NOMO-1 (cell line): Measurements from ENCODE around the gene CALD1.

ENCODE experiments used
- DNase-seq, 2 experiments: peaks; one replicate each; lab custom pipeline; 2025; ENCODE audit not compliant: unreplicated experiment in 2 of 2; lab: John Stamatoyannopoulos, UW

Gene CALD1

DNA sequence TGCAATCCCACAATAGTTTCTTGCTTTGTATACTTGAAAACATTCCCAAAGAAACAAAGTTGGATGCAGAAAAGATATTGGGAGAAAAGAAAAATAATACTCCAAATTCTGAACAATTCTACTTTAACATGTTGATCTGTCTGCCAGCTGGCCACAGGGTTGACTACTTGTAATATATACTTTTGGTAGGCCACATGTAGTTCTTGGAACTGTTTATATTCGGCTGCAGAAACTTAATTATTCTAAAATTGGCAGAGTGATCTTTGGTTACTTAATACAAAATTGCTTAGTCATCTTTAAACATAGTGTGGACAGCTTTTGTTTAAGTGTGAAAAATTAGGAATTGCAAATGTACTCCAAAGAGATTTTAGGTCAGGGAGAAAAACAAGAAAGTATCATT lies 76.0 kb downstream of the CALD1 start:
- no peak for DNase-seq

DNA sequence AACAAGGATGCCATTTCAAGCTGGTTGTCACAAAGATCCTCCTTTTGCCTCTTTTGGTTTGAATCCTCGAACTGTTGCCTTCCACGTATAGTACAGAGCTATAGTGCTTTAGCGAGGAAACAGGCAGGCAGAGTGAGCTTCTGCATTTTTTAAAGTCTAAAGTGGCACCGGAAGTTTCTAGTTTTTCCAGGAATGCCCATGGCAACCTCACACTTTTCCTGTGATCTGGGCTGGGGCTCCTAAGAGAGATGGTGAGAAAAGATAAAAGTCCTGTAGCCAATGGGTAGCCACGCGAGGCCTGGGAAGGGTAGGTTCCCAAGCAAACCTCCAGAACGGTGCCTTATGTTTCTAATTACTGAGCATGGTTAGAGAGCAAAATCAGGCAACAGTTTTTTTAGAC lies 76.7 kb downstream of the CALD1 start:
- DNase-seq, result no peak

DNA sequence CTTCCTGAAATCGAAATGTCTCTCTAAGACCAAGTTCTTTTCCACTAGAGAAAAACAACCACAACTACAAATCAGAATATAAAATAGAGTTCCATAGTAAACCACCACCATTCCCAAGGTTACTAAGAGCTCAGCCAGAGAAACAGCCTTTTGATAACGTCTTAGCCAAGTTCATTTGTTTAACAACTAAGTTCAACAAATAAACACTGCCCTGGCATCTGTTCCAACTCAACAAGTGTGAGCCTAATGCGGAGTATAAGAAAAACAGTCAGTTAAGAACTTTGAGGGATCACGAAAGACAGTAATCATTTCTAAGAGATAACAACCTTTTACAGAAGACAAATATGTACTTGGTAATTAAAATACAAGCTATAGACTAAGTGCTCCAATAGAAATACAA lies 77.3 kb downstream of the CALD1 start:
- DNase-seq, result no peak

DNA sequence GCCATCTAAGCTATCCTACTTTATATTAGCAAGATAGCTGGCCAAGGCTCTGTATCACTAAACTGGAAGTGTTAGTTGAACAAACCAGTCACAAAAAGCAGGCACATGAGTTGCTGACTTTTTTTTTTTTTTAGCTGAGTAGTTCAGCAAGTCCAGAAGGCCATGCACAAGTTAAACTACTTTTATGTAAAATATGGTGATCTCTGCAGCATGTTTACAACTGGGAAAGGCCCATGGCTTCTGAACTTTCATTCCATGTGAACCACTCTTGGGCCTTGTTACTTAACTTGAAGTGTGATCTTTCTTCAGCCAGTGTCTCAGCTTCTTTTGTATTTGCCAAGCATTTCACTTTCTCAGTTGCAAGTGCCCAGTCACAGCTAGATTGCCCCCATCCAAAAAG lies 78.5 kb downstream of the CALD1 start:
- no peak for DNase-seq

DNA sequence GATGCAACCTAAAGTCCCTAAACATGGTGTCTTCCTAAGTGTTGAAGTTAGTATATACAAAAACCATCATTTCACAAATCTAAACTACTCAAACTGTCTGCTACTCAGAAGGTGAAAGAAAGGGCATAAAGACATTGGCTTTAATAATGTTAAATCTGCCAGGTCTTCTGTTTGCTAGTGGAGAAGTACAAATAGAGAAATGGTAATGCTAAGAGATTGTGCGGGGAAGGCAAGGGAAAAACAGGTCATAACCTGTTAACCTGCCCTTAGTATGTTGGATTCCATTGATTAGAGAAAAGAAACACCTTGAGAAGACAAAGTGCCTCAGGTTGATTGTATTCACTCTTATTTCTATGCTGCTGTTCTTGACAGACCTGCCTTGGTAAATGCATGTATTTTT lies 80.3 kb downstream of the CALD1 start:
- no peak for DNase-seq

DNA sequence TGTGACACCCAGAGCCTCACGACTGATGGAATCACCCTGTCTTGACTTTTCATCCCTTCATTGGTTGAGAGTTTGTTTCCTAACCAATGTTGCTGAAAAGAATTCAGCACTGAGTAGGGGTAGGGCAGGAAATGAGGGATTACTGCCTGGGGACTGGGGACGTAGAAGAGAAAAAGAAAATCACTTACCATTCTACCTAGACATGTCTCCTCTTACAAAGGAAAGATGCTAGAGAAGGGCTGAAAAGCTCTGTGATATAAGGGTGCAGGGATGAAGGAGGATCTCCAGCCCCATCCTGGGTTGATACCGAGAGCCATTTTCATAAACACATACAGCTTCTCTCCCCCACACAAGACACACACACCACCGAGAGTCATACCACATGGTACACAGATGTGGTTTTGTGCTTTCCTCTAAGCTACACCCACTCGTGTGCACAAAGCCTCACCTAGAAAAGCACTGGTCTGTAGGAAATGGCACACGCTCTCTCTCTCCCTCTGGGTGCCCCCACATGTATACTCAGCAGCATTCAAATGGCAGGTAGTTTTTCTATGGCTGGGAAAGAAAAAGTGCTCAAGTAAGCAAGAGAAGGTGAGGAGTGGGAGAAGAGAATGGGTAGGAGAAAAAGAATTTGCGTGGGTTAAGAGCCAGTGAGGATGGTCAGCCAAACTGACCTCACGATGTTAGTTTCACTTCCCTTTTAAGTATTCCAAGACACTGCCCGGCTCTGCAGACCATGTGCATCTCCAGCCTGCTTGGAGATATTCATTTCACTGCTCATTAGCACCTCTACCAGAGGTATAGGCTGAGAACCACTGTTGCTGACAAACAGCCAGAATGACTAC lies 85.8 kb downstream of the CALD1 start:
- no peak for DNase-seq

DNA sequence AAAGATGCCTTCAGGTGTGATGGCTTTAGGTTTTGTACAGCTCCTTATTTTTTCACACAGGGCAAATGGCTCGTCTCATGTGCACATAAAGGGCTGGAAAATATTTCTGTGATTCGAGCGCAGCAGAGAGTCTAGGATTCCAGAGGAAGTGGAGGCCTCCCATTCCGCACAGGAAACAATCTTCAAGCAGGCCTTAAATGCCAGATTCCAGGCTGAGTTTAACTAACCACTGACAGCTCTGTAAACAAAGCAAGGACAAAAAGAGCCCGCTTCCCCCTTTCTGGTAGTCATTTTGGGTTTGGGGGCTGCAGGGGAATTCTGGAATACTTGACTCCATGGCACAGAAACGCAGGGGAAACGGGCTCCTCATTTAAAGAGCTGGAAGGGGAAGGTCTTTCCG lies 87.2 kb downstream of the CALD1 start:
- no peak for DNase-seq

DNA sequence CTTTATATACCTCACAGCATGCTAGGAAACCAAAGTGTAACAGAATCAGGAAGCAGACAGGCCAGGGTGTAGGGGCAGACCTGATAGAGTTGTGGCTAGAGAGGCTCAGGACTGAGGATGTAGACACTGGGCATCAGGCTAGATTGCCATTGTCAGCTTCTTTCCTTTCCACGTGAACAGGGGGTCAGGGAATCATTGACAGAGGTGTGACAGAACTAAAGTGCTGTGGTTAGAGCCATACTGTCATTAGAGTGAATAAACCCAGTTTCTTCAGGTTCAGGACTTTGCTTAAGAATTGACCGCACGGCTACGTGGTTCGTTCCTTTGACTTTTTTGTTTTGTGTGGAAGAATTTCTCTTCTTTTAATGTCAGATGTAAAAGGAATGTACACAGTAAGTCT lies 90.7 kb downstream of the CALD1 start:
- no peak for DNase-seq

DNA sequence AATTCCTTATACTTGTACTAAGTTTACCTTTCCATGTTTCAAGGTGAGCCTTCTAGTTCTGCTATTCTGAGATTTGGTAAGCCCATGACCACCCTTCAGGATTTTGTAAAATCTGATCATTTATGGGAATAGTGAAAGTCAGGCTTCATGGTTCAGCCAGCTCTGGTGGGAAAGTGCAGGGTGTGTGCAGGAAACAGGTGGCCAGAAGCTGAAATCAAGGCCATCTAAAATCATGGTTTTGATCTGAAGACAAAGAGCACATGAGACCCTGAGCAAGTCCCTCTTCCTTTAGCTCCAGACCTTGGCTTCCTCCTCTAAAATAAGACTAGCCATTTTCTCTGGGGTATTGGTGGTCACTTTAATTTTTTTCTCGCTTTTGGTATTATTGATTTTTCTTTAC lies 91.3 kb downstream of the CALD1 start:
- no peak for DNase-seq

DNA sequence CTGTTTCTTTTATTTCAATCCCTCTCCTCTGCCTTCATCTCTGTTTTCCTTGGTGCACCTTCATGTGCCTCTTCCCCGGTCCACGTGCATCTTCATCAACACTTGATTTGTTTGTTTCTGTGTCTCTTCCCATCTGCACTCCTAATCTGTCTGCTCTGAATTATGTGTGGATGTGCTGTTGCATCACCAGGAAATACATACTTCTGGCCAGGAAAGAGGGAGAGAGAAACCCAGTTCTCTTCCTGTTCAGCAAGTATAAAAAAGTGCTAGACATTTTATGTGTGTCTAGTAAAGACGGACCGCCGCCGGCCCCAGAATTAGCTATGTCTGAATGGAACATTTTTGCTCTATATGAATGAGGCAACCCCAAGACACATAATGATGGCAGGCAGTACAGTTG lies 93.8 kb downstream of the CALD1 start:
- DNase-seq, result no peak

DNA sequence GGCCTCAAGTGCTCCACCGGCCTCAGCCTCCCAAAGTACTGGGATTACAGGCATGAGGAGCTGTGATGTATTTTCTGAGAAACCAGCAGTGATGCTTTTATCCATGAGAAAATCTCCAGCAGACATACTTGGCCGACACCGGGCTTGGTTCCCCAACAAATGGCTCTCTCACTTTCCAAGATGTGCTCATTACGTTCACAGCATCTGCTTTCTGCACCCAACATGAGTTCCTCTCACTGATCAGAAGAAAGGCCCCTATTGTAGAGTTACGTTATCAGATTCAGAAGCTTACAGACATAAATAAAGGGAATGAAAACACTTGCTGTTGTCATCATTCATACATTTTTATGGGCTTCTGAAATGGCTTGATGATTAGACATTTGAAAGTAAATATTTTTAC lies 95.0 kb downstream of the CALD1 start:
- no peak for DNase-seq

DNA sequence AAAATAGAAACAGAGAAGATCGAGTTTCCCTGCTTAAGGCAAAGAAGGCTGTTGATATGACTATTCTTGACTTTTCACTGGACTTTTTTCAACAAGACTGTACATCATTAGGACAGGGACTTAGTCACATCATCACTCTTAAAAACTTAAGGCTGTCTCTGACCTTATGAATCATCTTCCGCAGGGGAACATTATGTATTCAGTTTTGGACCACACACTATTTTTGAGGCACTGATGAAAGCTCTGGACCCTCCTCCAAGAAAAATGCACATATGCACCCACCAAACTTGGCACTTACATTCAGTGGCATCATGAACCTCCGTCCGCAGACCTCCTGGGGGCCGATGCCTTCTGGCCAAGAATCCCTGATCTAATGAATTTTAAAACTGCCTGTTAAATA lies 96.4 kb downstream of the CALD1 start:
- no peak for DNase-seq

DNA sequence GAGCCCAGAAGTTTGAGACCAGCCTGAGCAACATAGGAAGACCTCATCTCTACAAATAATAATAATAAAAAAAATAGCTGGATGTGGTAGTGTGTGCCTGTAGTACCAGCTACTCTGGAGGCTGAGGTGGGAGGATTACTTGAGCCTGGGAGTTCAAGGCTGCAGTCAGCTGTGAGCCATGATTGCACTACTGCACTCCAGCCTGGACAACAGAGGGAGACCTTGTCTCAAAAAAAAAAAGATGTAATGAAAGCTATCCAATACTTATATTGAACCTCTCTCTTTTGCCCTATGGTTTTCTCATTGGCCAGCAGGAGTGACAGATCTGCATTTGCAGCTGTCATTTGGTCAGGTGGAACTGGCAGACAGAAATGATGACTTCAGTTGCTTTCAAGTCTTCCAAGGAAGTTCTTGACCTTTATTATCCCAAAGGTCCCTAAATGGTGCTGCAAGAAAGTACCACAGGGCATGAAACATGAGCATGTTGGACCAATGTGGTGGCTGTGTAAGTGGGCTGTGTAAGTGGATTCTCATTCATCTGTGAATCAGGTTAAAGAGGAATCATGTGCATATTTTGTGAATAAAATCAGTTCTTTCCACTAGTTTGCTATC lies 99.4 kb downstream of the CALD1 start:
- DNase-seq, result no peak

DNA sequence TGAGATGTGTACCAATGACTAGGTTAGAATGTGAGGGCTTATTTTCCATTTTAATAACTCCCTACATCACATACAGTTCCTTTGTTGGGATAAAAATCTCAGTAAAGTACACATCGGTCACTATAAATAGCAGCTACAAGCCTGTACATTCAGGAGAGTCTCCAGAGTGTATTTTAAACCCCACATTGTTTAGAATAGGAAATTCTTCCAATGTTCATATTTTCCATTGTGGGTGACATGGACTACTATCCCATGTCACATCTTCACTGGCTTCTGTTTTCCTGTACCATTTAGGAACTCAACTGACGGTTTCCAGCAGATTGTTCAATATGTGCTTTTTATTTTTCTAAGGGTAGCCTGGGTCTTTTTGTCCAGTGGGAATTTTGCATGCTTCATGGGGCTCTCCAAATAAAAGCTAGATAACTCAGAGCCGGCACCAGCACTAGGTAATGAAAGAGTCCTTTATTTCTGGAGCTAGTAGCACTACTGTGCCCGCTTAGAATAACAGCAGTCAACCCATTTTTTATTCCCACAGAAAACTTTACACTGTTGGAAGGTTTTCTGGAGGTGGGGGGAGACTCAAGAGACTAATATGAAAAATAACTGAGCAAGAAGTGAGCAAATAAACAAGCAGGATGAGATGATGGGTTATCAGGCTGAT lies 100.5 kb downstream of the CALD1 start:
- DNase-seq, result no peak

DNA sequence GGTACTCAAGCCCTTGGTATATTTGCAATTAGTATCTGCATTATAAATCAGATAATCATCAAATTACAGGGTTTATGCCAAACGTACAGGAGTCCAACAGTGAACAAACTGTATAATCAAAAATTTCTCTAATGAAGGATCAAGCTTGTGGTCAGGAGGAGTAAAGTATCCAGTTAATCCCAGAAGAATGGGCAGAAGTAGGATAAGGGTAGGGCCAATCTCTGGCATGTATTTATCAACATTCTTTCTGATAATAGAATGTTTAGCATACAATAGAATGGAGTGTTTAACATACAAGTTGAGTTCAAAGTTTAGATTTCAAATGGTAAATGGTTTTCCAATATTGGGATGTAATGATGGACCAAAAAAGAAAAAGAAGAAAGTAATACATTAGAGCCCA lies 103.0 kb downstream of the CALD1 start:
- DNase-seq, result no peak

DNA sequence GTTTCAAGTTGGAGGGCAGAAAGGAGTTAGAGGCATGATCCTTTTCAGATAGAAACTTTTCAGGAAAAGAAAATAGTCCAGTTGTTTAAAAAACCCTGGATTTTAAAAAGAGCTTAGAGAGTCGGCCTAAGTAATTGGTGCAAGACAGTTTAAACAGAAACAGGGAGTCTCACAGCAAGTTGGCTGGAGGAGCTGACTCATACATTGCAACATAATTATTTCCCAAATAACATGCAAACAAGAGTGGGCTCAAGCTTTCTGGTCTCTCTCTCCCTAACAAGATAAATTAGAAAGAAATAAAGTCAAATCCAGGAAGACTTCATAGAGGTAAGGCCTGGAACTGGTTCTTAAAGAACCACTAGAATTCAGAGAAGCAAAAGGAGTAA lies 106.5 kb downstream of the CALD1 start:
- DNase-seq, result peak; percentile 16 to 63

DNA sequence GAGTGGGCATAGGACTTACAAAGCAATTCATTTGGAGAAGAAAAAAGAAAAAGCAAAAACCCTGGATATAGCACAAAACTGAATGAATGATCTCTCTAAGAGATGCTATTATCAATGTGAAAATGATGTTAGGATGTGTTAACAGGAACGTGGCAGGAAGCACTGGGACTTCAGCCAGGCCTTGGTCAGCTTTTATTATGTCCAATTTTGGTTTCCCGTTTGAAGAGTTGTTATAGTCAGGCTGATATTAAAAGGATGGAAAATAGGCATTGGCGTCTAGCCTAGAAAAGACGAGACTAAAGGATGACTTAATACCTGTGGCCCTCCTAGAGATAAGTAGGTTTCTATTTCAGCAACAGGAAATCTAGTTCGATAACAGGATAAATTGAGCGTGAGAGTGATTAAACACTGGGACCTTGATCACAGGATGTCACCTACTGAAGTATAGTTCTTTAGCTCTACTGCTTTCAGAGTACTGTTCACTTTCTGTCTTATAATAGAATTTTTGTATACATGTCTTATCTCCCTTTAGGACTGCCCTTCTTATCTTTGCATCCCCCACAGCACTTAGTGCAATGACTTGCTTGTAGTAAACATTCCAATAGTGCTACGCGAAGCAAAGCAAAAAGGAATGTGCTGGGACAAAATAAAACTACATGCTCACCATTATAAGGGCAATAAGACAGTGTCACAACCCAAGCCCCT lies 107.1 kb downstream of the CALD1 start:
- DNase-seq, result no peak

DNA sequence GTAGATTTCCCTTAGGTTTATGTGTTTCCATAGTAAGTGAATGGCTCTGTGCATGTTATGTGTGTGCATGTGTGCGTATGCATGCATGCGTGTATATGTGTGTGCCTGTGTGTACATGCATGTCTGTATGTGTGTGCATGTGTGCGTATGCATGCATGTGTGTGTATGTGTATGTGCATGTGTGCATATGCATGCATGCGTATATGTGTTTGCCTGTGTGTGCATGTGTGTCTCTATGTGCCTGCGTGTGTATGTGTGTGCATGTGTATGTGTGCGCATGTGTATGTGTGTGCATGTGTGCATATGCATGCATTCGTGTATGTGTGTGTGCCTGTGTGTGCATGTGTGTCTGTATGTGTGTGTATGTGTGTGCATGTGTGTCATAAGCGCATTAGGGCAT lies 108.1 kb downstream of the CALD1 start:
- no peak for DNase-seq

DNA sequence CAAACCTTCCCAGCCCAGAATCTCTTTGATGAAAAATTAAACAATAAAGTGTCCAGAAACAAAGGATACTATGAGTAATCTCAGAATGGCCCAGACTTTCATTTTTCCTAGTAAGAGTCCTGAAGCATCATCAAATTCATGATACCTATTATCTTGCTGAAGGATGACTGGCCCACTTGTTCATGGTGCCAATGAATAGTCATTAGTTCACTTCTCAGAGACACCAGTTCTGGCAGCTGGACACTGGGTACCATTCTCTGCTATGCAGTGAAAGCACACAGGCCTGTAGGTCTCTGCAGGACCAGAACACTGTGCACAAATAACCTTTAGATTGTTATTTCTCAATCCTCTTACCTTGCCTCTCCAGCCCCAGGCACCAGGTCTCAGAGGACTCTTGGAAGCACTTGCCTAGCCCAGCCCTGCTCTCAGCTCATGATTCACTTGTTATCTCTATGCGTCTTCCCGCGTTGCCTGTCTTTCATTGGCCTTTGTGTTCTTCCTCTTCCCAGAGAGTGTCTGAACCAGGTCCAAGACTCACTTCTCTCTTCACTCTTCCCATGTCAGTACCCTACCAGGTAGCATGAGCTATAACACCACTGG lies 108.8 kb downstream of the CALD1 start:
- DNase-seq, result no peak

DNA sequence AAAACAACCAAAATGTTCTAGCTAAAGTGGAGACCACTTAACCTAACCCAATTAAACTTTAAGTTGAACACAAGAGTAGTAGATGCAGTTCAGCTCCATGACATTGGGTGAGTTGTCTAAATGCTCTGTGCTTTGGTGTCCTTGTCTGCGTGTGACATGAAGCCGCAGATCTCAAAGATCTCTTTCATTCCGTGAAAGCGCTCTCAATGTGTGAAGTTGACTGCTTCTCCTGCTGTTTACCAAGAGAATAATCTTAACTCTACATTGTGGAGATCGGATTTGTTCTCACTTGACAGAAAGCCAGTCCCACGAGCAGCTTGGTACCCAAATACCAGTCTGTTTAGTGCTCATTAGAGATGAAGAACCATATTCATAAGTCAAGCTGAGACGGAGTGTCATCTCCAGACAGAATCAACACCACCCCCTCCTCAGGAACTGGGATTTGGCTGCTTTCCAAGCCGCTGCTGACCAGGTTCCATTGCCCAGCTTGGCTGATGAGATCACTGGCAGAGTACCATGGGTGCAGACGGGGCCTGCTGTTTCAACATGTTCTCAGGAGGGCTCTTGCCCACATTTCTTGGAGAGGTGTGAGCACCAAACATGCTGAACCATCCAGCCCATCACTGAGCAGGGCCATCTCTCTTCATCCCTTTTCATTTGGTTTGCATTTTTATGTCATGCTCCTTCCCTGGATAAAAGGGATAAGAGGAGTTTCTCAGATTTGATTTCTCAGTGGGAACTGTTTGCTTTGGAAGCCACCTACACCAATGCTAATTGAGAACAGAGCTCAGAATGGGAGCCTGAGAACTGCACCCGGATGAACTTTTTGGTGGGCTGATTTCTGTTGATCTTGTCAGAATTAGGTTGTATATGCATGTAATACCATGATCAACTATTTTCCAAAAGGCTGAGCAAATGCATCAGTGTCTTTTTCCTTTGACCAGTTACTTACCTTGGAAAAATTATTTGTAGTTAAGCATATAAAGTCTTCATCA lies 111.1 kb downstream of the CALD1 start:
- DNase-seq, result no peak
